Measurements from ENCODE around the gene METTL23.
"Not testable (repeated sequence)": the region's sequence is repeated elsewhere in the genome, so short reads cannot be mapped to it uniquely, and the experiment has no call there.

Gene METTL23

DNA sequence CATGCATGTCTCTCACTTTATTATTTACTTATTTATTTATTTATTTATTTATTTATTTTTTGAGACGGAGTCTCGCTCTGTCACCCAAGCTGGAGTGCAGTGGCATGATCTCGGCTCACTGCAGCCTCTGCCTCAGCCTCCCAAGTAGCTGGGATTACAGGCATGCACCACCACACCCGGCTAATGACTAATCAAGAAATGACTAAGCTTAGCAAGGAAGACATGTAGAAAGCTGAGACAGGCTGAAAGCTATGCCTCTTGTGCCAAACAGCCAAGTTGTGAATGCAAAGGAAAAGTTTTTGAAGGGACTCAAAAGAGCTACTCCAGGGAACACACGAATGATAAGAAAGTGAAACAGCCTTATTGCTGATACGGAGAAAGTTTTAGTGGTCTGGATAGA, 19.1 kb downstream of the METTL23 start:
- DNase-seq; in situ Hi-C loops (cut with MboI; ENCODE audit: low pct_unique_long_range_greater_than_20kb, low sequenced_read_pairs): not testable (repeated sequence)

DNA sequence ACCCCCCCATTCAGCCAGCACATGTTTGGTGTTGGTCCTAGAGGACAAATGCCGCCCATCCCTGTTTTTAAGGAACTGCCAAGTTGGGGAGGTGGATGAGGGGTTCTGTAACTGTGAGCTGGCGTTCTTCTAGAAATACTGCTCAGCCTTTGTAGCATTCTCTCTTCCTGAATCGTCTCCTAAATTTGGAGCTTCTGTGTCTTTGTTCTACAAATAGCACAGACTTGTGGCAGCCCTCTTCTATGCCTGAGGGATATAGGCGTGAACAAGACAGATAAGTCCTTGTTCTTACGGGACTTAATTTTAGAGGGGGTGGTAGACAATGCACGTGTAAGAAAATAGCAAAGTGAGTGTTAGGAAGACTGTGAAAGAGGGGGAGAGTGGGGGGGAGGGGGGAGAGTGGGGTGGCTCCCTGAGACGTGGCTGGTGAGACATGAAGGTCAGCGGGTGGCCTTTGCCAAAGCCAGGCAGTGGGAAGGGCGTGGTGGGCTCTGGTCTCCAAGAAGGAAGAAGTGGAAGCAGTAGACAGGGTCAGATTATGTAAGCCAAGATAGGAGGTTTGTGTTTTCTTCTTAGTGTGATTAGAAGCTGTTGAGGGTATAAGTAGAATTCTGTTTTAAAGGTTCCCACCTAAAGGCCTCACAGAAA, 21.2 kb downstream of the METTL23 start:
- in situ Hi-C loops (cut with MboI; ENCODE audit: low pct_unique_long_range_greater_than_20kb, low sequenced_read_pairs), result no loop called here
- DNase-seq, result no peak

DNA sequence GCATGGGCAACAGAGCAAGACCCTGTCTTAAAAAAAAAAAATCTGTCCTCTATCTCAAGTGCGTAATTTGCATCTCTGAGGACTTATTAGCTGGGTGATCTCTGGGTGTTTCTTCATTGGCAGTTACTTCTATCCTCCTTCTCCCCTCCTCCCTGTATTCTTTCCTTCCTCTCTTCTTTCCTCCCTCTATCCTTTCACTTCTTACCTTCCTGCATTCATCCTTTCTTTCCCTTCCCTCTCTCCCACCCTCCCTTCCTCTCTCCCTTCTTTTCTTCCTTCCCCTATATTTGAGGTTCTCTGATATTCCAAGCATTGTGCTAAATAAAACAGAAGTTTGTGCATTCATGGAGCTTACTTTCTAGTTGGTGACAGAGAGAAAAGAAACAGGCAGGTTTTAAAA, 22.0 kb downstream of the METTL23 start:
- DNase-seq, result no peak
- in situ Hi-C loops (cut with MboI; ENCODE audit: low pct_unique_long_range_greater_than_20kb, low sequenced_read_pairs), result no loop called here

DNA sequence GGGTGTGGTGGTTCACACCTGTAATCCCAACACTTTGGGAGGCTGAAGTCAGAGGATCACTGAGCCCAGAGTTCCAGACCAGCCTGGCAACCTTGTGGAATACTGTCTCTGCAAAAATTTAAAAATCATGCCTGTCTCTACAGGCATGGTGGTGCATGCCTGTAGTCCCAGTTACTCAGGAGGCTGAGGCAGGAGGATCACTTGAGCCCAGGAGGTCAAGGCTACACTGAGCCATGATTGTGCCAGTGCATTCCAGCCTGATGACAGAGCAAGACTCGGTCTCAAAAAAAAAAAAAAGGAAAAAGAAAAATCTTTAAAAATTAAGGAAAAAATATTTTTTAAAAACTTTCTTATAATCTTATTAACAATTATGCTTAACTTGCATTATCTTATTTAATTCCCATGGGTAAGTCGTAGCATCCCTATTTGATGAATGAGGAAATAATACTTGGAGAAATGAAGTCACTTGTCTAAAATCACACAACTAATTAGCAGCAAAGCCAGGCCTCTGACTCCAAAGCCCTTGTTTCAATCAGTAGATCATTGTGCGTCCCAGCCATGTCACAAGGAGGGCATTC, 24.9 kb downstream of the METTL23 start:
- in situ Hi-C loops (cut with MboI; ENCODE audit: low pct_unique_long_range_greater_than_20kb, low sequenced_read_pairs), result no loop called here
- DNase-seq, result no peak

DNA sequence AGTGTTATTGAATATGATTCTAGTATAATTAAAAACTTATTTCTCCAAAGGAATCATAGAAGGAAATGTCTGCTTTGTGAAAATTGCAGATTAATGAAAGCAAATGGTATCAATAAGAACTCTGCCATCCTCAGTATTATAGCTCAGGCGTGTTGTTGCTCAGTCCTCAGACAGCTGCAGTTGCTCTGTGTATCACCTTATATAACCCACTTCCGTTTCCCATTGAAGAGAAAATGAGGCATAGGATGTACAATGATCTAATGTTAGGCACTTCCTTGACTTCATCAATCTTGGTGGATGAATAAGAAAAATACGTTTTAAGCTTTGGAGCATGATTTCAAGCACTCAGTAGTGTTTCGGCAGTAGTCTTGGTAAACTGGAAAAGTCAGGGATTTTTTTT, 25.4 kb downstream of the METTL23 start:
- DNase-seq, result no peak
- in situ Hi-C loops (cut with MboI; ENCODE audit: low pct_unique_long_range_greater_than_20kb, low sequenced_read_pairs), result no loop called here

DNA sequence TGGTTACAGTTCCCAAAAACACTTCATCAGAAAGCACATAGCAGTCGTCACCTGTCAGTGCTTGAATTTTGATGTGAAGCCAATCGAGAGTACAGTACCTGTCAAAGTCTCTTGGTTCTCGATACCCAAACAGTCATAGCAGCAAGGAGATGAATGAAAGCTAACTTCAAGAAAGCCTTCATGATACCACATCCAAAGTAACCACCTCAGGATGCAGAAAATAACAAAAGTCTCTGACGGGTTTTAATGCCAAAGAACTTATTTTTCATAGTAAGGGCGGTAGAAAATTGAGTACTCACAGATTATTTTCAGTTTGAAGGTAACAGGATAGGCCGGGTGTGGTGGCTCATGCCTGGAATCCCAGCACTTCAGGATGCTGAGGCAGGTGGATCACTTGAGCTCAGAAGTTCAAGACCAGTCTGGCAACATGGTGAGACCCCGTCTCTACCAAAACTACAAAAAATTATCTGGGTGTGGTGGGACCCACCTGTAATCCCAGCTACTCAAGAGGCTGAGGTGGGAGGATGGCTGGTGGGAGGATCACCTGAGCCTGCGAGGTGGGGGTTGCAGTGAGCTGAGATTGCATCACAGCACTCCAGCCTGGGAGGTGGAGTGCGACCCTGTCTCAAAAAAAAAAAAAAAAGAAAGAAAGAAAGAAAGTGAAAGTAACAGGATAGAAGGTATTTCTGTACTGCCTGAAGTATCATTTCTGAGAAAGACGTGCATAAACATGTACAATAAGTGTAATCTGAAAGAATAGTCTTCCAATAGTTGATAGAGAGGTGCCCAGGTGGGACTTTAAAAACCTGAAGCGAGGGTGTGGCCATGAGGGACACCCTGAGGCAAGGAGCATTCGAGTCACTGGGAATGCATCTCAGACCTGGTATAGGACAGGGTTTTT, 26.7 kb downstream of the METTL23 start:
- no peak for DNase-seq
- in situ Hi-C loops (cut with MboI; ENCODE audit: low pct_unique_long_range_greater_than_20kb, low sequenced_read_pairs), result no loop called here

DNA sequence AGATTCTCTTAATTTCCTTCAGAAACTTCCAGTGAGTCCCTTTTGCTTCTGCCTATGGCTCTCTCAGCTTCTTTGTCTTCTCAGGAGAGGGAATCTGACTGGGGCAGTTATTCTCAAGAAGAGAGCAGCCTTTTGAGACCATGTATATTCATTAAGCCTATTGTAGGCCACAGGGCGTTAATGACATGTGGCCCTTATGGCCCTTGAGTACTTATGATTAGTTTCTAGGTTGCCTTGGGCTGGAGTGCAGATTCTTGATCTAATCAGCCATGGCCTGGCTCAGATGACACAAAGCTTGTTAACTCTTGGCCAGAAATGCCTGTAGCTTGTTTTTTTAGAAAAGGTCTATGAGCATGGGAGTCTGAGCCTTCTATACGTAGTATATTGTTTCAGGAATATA, 28.6 kb downstream of the METTL23 start:
- in situ Hi-C loops (cut with MboI; ENCODE audit: low pct_unique_long_range_greater_than_20kb, low sequenced_read_pairs), result no loop called here
- no peak for DNase-seq

DNA sequence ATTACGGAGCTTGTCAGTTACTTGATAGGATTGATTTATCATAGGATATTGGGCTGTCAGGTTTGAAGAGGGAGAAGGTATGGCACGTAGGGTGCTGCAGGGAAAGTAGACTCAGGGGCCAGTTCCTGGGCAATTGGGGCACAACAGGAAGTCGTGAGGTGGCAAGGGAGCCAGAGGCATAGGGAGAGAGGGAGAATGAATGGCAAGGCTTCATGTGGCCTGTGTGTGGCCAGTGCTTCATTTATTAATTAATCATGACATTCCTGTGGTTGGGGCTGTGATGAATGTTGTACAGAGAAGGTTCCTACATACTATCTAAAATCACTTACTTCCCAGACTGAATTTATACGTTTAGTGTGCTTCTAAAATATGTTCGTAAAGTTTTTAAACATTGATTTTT, 30.6 kb downstream of the METTL23 start:
- no peak for DNase-seq
- in situ Hi-C loops (cut with MboI; ENCODE audit: low pct_unique_long_range_greater_than_20kb, low sequenced_read_pairs), result no loop called here

DNA sequence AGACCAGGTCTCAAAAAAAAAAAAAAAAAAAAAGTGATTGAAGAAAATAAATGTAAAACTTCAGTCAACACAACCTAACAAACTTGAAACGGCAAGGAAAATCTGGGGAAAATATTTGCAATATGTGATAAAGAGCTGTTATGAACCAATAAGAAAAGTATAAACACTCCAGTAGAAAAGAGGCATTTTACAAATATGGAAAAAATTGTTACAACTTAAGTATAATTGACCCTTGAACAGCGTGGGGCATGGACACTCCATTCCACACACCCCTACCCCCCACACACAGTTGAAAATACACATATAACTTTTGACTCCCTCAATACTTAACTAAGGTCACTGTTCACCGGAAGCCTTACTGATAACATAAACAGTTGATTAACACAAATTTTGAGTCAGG, 31.9 kb downstream of the METTL23 start:
- in situ Hi-C loops (cut with MboI; ENCODE audit: low pct_unique_long_range_greater_than_20kb, low sequenced_read_pairs), result no loop called here
- no peak for DNase-seq

DNA sequence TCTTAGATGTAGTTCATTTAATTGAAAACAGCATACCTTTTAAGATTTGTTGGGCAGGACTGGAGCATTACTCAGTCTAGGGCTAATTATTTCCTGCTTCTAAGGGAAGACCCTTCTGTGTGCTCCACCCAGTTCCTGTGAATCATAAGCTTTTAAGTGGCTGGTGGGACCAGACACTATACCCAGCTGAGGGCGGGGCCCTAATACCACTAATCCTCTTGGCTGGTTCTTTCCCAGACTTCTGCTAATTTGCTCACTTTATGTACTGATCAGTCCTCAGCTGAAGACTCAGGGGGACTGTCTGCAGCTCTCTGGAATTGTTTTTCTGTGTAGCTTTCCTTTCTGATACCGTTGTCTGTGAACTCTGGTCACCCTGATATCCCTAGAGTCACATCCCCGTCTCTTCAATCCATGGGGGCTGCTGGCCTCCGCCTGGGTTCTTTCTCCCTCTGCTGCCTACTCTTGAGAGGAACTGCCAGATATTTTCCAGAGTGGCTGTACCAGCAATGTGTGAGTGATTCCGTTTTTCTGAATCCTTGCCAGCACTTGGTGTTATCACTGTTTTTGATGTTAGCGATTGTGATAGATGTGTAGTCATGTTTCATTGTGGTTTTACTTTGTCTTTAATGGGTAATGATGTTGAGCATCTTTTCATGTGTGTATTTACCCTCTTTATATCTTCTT, 46.3 kb downstream of the METTL23 start:
- peak; percentile 85 for DNase-seq
- in situ Hi-C loops (cut with MboI; ENCODE audit: low pct_unique_long_range_greater_than_20kb, low sequenced_read_pairs), result no loop called here

DNA sequence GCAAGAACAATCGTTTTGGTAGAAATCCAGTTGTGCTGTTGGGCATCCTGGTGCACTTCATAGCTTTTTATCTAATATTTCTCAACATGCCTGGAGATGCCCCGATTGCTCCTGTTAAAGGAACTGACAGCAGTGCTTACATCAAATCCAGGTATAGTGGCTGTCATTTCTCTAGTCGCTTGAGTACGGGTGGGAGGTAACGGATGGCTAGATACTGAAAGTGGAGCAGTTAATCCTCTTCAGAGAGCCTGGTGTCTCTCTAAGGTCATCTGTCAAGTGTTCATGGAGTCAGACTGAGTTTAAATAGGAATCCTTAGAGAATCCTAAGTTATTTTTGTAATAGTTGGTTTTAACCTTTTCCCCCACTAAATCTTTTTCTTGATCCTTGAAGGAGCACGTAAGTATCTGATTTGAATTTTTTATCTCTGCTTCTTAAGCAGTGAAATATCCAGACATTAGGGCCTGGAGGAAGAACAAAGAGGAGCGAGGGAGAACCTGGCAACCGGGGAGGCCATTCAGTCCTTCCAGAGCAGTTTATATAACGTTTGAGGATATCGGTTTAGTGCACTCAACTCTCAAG, 48.5 kb downstream of the METTL23 start:
- in situ Hi-C loops (cut with MboI; ENCODE audit: low pct_unique_long_range_greater_than_20kb, low sequenced_read_pairs), result no loop called here
- DNase-seq, result no peak

DNA sequence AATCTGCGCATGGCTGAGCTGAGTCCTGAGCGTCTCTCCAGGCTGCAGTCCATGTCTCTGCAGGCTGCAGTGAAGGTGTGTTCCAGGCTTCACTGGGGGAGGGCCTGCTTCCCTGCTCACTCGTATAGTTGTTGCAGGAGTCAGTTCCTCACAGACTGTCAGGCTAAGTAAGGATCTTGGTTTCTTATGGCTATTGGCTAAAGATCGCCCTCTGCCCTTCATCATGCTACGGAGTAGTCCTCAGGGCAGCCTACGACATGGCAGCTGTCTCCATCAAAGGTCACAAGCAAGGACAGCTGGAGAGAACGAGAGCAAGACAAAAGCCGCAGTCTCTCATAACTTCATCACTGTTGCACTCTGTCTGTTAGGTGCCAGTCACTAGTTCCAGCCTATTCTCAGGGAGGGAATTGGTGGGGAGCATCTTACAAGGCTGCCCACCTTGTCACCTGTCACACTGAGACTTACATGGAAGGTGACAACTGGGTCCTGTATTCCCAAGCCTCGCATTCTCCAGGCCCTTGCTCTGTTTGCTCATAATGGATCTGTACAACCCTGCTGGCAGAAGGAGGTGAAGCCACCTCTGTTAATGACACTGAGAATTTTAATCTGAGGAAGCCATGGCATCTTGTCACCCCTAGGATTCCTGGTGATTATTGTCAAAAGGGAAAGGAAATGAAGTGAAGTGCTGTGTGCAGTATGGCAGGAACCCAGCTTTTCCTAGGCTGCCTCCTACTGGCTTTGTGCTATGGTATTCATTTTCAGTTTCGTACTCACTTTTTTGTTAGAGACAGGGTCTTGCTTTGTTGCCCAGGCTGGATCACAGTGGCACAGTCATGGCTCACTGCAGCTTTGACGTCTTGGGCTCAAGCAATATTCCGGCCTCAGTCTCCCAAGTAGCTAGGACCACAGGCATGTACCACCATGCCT, 54.7 kb downstream of the METTL23 start:
- in situ Hi-C loops (cut with MboI; ENCODE audit: low pct_unique_long_range_greater_than_20kb, low sequenced_read_pairs), result no loop called here
- peak; percentile 26 for DNase-seq

DNA sequence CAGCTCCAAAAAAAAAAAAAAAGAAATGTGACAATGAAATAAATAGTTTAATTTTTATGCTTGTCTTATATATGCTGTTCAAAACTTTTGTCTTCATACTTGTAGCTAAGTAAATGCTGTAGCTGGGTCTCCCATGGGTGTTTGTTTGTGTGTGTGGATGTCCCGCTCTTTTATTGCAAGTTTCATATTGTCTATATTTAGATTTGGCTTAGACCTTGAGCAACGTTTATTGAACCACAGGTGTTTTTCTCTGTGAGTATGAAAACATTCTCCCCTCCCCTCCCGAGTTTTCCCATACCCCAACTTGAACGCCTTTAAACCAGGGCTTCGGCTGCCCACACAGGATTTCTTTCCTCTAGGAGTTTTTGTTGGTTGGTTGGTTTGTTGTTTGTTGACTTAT, 56.5 kb downstream of the METTL23 start:
- in situ Hi-C loops (cut with MboI; ENCODE audit: low pct_unique_long_range_greater_than_20kb, low sequenced_read_pairs), result no loop called here
- DNase-seq, result no peak
